ENCODE results near the gene RNASE4.

RNASE4 gene

DNA sequence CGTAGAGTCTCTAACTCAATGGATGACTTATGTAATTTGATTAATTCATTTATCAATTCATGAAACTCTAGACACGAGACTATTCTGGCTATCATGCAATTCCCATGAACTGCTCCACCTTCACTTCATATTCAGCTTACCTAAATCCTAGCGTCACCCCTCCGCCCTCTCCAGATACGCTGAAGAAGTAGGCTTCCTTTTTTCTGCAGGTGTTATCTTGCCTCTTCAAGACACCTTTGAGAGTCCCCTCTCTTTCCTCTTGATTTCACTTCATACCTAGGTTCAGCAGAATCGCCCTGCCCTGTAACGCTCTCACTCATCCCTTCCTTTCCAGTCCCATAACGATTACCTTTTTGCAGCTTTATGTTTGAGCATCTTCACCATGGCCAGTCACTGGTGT is 4.0 kb upstream of the RNASE4 start:
- Mint-ChIP-seq H3K4me3 (no peak overlapping the region), H3K36me3 (ENCODE audit: low read depth) (no peaks in the 10 kb centered on the region), H3K9me3 (no peaks in the 10 kb centered on the region), H3K4me1 (peaks cover 14% of the 10 kb centered on the region), H3K27ac (no peak overlapping the region), H3K27me3 (ENCODE audit: low read depth) (peaks cover 19% of the 10 kb centered on the region)
- TF ChIP-seq, protein P1, sequence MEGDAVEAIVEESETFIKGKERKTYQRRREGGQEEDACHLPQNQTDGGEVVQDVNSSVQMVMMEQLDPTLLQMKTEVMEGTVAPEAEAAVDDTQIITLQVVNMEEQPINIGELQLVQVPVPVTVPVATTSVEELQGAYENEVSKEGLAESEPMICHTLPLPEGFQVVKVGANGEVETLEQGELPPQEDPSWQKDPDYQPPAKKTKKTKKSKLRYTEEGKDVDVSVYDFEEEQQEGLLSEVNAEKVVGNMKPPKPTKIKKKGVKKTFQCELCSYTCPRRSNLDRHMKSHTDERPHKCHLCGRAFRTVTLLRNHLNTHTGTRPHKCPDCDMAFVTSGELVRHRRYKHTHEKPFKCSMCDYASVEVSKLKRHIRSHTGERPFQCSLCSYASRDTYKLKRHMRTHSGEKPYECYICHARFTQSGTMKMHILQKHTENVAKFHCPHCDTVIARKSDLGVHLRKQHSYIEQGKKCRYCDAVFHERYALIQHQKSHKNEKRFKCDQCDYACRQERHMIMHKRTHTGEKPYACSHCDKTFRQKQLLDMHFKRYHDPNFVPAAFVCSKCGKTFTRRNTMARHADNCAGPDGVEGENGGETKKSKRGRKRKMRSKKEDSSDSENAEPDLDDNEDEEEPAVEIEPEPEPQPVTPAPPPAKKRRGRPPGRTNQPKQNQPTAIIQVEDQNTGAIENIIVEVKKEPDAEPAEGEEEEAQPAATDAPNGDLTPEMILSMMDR (IDR thresholded peaks at IDR 0.05; ENCODE audit: unreplicated experiment in 3 of 3) = no peak

- TF ChIP-seq, protein P1 (IDR thresholded peaks at IDR 0.05; ENCODE audit: unreplicated experiment in 3 of 3) = no peak
- H3K4me1 Mint-ChIP-seq = peaks cover 14% of the 10 kb centered on the region
- peaks cover 14% of the 10 kb centered on the region for H3K27me3 Mint-ChIP-seq (ENCODE audit: low read depth)
- H3K27ac Mint-ChIP-seq = no peak overlapping the region
- no peaks in the 10 kb centered on the region for H3K36me3 Mint-ChIP-seq (ENCODE audit: low read depth)
- H3K4me3 Mint-ChIP-seq = no peak overlapping the region
- no peaks in the 10 kb centered on the region for H3K9me3 Mint-ChIP-seq
Measured at GRCh38 chr14:20680843-20681347, 3.5 kb upstream of the RNASE4 start.

GRCh38 chr14:20681348-20682126 is 2.8 kb upstream of the RNASE4 start:
- Mint-ChIP-seq H3K4me1 (peaks cover 14% of the 10 kb centered on the region), H3K36me3 (ENCODE audit: low read depth) (no peaks in the 10 kb centered on the region), H3K27ac (no peak overlapping the region), H3K4me3 (no peak overlapping the region), H3K27me3 (ENCODE audit: low read depth) (peaks cover 8% of the 10 kb centered on the region), H3K9me3 (no peaks in the 10 kb centered on the region)
- TF ChIP-seq, protein P1 (IDR thresholded peaks at IDR 0.05; ENCODE audit: unreplicated experiment in 3 of 3) = no peak

GRCh38 chr14:20682127-20682434 is 2.3 kb upstream of the RNASE4 start:
- H3K9me3 Mint-ChIP-seq = no peaks in the 10 kb centered on the region
- H3K4me3 Mint-ChIP-seq = no peak overlapping the region
- H3K27ac Mint-ChIP-seq = no peak overlapping the region
- H3K36me3 Mint-ChIP-seq (ENCODE audit: low read depth) = no peaks in the 10 kb centered on the region
- peaks cover 14% of the 10 kb centered on the region for H3K4me1 Mint-ChIP-seq
- peaks cover 3% of the 10 kb centered on the region for H3K27me3 Mint-ChIP-seq (ENCODE audit: low read depth)
- TF ChIP-seq, protein P1 (IDR thresholded peaks at IDR 0.05; ENCODE audit: unreplicated experiment in 3 of 3) = no peak

DNA sequence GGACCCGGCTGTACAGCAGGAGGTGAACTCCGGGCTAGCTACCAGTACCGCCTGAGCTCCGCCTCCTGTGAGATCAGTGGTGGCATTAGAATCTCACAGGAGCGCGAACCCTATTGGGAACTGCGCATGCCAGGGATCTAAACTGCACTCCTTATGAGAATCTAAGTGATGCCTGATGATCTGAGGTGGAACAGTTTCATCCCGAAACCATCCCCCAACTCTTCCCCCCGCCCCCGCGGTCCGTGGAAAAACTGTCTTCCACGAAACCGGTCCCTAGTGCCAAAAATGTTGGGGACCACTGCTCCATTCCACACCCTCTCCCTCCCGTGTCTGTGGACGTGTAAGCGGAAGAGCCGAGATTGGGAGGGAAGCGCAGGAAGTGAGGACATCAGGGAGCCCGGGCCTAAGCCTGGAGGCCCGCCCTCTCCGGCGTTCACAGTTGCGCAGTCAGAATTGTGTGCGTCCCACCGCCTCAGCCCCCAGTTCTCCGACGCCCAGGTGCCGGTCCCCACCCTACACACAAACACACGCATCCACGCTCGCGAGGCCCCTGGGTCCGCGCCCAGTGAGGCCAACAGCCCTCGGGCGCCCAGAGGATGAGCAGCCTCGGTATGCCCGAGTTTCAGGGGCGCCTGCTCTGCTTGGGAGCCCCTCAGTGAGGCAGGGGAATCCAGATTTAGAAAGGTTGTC is 1.8 kb upstream of the RNASE4 start:
- H3K9me3 Mint-ChIP-seq = no peaks in the 10 kb centered on the region
- H3K4me1 Mint-ChIP-seq = peaks cover 14% of the 10 kb centered on the region
- H3K27ac Mint-ChIP-seq = no peak overlapping the region
- H3K4me3 Mint-ChIP-seq = no peak overlapping the region
- TF ChIP-seq, protein P1 (IDR thresholded peaks at IDR 0.05; ENCODE audit: unreplicated experiment in 3 of 3) = peak in 1 of 3 experiments; percentile 7
- peaks cover 3% of the 10 kb centered on the region for H3K27me3 Mint-ChIP-seq (ENCODE audit: low read depth)
- no peaks in the 10 kb centered on the region for H3K36me3 Mint-ChIP-seq (ENCODE audit: low read depth)

Measured in nephron (organoid).